HG03280 (cell line): ENCODE results near the gene MCRIP1.

Source experiments
- ATAC-seq: cut with Tn5 transposase; IDR thresholded peaks from one replicate; pipeline ENCODE4 v1.9.1; 2021; ENCODE audit warnings: mild to moderate bottlenecking, moderate library complexity; ENCODE audit not compliant: unreplicated experiment

The MCRIP1 gene

DNA sequence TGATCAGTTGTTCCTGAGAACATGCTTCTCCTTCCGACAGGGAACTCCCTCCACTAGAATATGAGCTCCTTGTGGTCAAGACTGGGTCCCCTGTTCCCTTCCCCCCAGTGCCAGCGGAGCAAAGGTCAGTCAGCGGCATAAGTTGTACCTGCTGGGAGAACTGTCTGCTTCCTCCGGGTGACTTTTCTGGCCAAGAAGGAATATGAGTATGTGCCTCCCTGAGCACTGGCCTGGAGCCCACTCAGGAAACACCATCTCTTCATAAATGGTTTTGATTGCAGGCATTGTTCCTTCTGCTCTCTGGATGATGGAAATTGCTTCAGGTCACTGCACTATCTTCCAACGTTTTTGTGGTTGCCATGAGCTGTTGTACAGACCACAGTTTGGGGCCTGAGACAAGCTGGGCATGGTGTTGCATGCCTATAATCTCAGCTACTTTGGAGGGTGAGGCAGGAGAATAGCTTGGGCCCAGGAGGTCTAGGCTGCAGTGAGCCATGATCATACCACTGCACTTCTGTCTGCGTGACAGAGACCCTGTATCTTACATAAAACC is 30.1 kb upstream of the MCRIP1 start:
- no peak for ATAC-seq

DNA sequence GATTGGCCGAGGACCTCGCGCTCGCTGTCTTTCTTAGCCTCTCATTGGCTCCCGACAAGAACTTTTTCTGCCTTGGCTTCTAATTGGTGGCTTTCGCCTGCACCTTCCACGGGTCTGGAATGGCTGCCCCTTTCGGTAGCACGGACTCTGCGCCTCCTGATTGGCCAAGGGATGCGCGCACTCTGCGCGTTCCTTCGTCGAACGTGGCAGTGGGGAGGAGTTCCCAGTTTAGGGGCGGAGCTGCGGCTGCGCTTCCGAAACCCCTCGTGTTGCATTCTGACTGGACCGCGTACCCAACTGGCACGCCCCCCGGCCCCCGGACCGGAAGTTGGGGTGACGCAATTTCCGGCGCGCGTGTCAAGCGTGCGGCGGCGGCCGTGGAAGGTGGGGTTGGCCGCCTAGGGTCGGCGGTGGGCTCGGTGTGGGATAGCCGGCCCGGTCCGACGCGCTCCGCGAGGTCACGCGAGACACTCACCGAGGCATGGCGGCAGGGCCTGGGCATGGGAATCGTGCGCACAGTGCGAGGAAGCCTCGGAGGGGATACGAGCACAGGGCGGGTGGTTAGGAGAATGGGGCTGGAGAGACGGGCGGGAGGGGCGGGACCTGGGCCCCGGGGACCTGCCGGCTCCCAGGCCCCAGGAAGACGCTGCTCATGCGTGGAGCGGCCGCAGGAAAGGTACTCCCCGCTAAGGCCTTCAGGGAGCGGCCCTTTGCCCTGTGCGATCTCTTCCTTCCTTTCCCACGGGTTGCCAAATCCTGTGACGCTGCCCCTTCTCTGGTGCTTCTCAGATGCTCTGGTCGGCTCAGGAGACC is 27.9 kb upstream of the MCRIP1 start:
- peak; percentile 80 for ATAC-seq

DNA sequence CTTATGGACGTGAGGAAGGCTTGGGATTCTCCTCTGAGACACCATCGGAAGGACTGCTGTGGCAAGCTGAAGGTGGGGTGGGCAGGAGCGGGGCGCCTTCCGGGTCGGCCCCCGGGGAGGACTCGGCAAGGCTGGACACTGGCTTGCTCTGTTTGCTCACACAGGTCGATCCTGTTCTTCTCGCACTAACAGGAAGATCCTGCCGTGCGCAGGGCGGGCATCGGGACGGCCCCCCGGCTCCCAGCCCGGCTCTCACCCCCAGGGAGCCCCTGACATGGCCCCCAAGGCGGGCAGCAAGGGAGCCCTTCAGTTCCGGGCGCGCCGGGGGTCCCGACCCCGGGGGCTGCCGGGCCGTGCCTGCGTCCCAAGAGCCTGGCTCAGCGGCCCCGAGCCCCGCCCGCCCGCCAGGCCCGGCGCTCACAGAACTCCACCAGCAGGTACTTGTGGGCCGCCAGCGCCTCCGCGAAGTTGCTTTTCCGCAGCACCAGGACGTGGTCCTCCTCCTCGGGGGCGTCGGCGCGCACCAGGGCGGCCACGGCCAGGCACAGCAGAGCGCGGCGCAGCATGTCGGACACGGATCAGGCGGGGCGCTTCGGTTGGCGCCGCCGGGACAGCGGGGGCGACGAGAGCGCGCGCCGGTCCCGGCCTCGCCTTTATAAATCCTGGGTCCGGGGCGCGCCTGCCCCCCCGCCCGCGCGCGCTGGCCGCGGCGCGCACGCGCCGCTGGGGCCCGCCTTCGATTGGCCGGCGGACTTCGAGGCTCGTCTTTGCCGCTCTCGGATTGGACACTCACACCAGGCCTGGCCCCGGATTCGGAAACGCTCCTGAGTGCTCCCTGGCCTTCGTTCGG is 27.0 kb upstream of the MCRIP1 start, which contains the start of gene P4HB:
P4HB (minus strand) TSS at position 630 of the 850 bp plus-strand sequence; CDS start at position 566, 64 bp downstream.
- peak; percentile 3 for ATAC-seq

DNA sequence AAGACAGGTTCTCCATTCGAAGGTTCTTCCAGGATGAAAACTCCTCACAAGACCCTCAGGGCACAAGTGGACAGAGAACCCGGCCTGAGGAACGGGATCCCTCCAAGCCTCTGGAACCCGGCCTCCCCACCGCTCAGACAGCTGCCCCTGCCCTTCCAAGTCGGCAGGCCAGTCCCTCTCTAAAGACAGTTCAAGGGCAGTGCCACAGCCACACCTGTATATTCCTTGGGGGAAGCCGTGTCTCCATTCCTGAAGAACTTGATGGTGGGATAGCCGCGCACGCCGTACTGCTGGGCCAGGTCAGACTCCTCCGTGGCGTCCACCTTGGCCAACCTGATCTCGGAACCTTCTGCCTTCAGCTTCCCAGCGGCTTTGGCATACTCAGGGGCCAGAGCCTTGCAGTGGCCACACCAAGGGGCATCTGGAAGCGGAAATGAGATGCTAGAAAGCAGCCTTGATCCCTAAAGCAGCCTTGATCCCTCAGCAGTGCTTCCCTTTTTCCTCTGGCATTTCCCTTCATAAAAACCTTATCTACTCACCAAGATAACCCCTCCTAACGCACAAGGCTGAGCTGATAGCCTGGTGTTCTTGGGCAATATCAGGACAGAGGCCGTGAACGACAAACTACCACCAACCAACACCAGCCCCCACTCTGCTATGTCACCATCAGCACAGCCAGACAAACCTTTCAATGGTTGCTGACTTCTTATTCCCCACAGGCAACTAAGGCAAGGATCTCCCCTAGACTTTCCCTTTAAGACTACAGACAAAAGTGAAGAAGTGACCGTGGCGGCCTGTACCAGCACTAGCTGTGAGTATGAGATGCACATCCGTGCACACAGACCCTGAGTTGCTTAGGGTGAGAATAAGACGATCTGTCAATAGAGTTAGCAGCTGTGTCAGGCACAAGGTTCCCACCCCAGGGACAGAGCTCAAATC is 26.1 kb upstream of the MCRIP1 start:
- no peak for ATAC-seq

DNA sequence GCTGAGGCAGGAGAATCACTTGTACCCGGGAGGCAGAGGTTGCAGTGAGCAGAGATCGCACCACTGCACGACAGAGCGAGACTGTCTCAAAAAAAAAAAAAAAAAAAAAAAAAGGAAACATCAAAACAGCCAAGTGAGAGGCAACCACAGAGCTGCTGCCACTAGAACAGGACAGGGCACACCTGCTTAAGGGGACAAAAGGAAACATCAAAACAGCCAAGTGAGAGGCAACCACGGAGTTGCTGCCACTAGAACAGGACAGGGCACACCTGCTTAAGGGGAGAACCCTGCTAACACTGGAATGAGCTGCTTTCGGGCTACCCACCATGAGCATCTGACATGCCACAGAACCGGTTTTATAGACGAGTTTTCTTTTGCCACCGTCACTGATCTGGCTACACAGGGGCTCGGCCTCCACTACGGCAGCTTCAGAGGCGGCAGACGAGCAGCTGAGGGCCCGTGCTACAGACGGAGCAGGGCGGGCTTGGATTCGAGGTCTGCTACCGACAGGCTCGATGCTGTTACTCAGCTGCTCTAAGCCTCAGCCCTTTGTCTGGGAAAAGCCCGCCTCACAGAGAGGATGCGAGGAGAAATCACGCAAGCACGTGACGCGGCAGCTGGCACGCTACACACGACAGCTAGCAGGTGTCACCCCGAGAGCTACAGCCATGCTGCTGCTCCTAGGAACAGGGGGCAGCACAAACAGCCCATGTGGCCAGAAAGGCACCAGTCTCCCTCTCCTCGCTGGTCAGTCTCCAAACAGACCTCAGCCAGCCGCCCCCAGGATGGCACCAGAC is 25.3 kb upstream of the MCRIP1 start:
- ATAC-seq: no peak

DNA sequence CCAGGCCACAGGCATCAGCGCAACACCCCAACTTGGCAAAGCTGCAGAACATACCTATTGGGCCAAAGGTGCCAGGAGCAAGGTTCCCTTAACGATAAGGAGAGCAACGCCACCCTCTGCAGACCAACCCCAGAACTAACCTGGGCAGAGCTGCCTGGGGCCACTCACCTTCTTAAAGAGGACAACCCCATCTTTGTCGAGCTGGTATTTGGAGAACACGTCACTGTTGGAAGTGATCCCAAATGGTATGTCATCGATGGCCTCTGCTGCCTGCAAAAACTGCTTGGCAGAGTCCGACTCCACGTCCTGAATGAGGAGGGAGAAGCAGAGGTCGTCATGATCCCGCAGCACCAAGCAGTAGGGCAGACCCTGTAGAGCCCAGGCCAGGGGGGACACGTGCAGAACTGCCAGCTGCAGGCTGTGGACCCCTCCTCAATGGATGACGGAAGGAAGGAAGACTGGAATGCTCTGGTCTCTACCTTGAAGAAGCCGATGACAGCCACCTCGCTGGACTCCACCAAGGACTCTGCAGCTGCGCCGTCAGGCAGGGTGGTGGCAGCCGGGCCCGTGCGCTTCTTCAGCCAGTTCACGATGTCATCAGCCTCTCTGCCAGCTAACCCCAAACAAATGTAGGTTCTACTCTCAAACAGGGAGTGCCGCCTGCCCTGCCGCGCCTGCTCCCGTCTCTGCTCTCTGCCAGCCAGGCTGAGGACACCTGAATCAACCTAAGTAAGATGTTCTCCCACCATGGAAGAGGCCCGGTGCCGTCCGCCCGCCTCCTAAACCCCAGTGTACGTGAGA is 22.1 kb upstream of the MCRIP1 start:
- ATAC-seq: no peak

DNA sequence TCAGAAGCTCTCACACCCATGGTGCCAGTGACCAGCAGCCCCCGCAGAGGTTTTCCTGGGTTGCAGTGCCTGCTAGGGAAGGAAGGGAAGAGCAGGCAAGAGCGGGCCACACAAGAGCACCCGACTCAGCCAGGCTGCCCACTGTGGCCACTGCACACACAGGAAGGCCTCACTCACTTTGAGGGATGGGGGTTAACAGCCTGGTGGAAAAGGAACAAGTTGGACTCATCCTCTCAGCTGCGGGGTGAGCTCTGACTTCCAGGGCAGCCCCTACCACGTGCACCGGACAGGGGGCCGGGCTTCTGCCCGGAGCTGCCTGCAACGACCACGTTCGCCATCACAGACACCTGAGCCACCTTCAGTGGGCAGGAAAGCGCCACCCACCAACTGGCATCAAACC is 19.1 kb upstream of the MCRIP1 start:
- ATAC-seq: no peak

DNA sequence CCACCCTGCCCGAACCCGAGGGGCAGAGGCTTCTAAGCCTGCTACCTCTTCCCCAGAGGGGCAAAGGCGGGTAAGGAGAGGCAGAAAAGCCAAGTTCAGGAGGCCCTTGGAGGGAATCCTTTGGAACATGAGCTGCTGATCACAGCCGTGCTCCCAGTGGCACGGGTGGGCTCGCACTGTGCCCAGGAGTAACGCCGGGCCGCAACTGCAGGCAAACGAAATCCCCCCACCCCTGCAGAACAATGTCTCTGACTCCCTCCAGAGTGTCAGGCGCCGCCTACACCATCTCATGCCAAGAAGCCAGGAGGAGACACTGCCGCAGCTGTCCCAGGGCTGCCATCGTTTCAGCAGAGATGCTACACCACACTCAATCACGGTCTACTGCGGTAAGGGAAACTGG is 18.3 kb upstream of the MCRIP1 start:
- ATAC-seq: no peak

DNA sequence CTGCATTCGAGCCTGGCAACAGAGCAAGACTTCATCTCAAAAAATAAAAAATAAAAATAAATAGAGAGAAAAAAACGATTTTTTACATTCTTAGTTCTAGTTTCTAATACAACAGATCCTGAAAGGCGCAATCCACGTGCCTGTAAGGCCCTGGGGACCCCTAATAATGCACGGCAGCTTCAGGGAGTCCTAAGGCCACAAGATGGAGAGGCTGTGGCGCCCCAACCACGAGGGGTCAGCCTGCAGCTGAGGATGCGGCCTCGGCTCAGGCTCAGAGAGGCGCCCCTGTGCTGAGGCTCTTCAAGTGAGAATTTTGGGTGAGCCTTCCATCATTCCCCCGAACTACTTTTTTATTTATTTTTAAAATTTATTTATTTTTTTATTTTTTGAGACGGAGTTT is 16.4 kb upstream of the MCRIP1 start:
- no peak for ATAC-seq

DNA sequence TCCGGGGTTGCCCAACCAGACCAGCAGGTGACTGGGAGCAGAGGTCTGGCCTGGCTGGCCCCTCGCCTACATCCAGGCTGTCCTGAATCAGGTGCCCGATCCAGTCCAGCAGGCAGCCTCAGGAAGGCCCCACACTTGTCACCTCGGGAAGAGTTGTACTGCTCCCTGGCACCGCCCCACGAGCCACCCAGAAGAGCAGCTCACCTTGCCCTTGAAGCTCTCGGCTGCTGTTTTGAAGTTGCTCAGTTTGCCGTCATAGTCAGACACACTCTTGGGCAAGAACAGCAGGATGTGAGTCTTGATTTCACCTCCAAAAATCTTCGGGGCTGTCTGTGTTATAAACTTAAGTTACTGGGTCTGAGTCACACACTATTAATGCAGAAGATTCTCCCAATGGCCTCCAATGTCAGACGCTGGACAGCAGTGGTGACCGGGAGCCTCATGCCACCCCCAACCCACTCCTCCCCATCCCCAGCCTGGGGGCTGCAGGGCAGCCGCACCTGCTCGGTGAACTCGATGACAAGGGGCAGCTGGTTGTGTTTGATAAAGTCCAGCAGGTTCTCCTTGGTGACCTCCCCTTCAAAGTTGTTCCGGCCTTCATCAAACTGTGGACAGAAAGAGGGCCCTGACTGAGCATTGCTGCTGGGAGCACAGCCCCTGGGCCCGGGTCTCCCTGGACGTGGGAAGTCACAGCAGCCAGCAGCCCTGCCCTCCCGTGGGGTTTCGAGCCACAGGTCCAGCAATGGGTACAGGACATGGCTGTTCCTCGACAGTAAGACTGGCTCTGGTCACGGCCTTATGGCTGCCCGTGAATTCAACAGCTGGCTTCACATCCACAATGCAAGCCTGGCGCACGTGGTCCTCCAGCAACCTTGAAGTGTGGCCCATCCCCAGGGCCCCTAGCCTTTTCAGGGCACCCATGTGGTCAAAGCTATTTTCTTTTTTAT is 13.9 kb upstream of the MCRIP1 start:
- ATAC-seq: no peak

DNA sequence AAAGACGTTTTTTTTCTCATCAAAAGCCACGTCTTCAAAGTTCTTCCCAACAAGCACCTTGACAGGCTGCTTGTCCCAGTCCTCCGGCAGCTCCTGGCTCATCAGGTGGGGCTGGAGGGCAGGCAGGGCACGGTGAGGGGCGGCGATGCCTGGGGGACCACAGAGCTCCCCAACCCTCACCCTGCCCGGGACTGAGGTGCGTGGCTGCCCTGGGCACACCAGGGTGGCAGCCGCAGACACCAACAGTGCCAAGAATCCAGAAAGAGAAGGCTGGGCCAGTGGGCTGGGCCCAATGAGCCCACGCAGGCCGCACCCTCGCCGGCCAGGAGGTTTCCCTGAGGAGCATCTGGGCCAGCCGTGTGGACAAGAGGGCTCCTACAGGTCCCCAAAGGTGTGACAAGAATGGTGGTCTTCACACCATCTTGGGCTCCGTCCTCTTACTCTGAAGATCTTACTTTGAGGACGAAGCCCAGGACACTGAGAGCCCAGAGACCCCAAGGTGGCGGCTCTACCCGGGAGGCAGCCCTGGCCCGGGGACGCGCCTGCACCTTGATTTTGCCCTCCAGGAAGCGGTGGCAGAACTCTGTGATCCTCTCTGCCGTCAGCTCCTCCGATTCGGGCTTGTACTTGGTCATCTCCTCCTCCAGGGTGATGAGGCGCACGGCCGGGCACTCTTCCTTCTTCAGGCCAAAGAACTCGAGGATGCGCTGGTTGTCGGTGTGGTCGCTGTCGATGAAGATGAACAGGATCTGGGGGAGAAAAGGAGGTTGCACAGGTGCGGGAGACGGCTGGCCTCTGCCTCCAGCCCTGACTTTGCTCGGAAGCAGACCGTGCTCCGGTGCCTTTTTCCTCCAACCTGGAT is 13.0 kb upstream of the MCRIP1 start:
- ATAC-seq: no peak

DNA sequence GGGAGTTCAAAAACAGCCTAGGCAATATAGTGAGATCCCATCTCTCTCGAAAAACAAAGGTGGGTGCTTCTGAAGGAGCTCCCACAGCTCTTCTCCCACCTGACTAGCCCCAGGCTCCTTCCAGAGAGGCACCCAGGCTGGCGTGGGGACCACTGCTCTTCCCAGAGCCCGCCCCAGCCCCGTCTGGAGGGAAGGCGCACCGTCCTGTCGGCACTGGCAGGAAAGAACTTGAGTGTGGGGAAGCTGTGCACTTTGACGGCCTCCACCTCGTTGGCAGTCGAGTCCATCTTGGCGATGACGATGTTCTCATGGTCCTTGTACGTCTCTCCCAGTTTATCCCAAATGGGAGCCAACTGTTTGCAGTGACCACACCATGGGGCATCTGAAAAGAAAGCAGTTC is 12.3 kb upstream of the MCRIP1 start:
- no peak for ATAC-seq

DNA sequence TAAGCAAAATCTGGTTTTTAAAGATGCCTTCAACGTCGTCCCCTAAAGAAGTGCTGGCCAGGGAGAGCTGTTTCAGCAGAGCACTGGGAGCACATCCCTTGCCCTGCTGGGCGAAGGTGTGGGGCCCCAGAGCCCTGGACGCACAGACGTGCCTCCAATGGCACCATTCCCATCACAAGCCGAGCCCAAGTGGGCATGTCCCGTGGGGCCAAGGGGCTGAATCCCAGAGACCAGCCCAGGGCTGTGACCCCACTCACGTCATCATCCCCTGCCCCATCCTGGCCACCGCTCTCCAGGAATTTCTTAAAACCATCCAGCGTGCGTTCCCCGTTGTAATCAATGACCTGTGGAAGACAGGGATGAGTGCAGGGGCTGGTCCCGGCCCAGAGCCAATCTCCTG is 11.8 kb upstream of the MCRIP1 start:
- no peak for ATAC-seq

DNA sequence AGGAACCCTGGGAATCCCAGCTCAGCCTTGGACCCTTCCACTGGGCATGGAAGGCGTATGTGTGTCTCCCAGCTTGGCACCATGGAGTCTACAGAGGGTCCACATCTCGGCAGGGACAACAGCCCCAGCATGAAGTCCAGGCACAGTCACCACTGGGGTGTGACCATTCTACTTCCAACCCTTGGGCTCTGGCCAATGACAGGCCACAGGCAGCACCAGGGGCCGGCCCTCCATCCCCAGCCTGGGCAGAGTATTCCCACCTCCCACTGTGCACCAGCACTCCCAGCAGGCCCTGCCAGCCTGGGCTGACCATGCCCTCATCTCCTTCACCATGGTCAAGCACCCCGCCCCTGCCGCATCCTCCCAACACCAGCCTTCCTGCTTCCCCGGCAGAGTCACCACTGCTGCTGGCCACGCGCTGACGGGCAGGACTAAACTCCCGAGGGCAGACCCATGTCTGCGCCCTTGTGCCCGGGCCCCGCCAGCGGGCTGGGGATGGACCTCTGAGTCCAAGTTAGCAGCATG is 11.3 kb upstream of the MCRIP1 start:
- no peak for ATAC-seq

DNA sequence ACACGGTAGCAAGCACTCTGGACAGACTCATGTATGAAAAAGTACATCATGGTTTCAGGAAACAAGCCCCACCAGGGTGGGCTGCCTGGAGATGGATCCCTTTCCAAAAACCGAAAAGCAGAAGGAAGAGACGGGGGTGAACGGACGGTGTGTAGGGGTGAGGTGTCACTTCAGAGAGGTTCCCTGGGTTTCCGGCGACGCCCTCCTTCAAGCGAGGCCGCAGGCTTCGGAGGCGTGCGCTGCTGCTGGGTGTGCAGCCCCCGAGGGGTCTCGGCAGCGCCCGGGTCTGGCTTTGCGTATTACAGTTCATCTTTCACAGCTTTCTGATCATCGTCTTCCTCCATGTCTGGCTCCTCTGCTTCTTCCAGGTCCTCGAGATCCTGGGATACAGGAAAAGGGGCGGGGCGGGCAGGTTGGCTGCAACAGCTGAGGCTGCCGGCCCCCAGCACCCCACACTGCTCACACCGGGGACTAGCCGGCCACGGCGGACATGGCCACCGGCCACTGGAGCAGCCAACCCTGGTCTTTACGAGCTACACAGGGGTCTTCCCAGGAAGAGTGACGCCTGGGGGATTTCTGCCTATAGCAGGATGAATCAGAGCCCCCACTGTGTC is 10.7 kb upstream of the MCRIP1 start:
- no peak for ATAC-seq
